SU-DHL-6 (cell line): ENCODE data around the gene AQP9.

Experiments
- EZH2phosphoT487 ChIP-seq: fragments of 200-600 bp; sonication (generic), shearing (Covaris generic); conservative IDR thresholded peaks from 2 replicates; pipeline ENCODE4 v1.6.1; 2018; ENCODE audit warnings: mild to moderate bottlenecking, antibody characterized with exemption, low read length, moderate library complexity, mixed read lengths
- TF ChIP-seq, protein P1 (sequence below): fragments of 200-600 bp; sonication (generic); IDR thresholded peaks from one replicate; pipeline ENCODE4 v1.5.1; 2017; ENCODE audit warnings: antibody characterized with exemption, mild to moderate bottlenecking, low read length, moderate library complexity; ENCODE audit not compliant: insufficient read depth, poor library complexity, severe bottlenecking

DNA sequence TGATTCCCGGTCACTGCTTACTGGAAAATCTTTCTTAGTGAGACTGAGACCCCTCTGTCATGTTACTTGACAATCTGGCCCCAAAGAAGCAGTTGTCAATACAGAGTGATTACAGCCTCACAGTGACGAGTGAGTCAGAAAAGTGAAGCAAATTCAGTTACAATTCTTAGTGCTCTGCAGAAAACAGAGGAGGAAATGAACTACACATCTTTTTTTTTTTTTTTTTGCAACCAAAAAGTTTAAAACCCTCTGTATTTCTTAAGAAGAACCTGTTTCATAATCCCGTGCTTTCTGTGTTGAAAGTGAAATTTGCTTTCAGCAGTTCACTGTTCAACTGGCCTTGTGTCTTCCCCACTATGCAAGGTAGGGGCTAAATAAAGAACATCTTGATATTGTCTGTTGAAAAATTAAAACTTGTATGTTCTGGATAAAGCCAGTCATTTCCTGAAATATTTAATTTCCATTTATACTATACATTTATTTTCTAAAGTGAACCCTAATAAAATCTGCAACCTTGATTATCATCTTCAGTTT, 1.9 kb downstream of the AQP9 start:
- TF ChIP-seq, protein P1, sequence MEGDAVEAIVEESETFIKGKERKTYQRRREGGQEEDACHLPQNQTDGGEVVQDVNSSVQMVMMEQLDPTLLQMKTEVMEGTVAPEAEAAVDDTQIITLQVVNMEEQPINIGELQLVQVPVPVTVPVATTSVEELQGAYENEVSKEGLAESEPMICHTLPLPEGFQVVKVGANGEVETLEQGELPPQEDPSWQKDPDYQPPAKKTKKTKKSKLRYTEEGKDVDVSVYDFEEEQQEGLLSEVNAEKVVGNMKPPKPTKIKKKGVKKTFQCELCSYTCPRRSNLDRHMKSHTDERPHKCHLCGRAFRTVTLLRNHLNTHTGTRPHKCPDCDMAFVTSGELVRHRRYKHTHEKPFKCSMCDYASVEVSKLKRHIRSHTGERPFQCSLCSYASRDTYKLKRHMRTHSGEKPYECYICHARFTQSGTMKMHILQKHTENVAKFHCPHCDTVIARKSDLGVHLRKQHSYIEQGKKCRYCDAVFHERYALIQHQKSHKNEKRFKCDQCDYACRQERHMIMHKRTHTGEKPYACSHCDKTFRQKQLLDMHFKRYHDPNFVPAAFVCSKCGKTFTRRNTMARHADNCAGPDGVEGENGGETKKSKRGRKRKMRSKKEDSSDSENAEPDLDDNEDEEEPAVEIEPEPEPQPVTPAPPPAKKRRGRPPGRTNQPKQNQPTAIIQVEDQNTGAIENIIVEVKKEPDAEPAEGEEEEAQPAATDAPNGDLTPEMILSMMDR = no peak
- no peak for TF ChIP-seq EZH2phosphoT487
